Skeletal muscle cell (primary cell): ENCODE measurements around the gene FIBP.
A peak's percentile ranks its signal among the peaks of the same experiment; 100 is the strongest.

Experiments used
- DNase-seq: peaks from one replicate; pipeline ENCODE4 v3.0.0-alpha.2; 2010; ENCODE audit warnings: low read depth
- H3K4me3 ChIP-seq: 2 replicates; pipeline ENCODE4 v1.5.1; 2011; ENCODE audit warnings: low read depth, mild to moderate bottlenecking, control low read depth, low read length, moderate library complexity

Gene FIBP

GRCh38 chr11:65873318-65874156 lies 14.7 kb downstream of the FIBP start:
- peak overlapping the region; percentile 69 for H3K4me3 ChIP-seq
- peak; percentile 74 for DNase-seq

GRCh38 chr11:65872586-65873317 lies 15.5 kb downstream of the FIBP start, which contains the start of gene EFEMP2:
Gene EFEMP2, minus strand, starts transcription at chr11:65872800. Its CDS starts 446 bp downstream, at chr11:65872354.
- H3K4me3 ChIP-seq = peak within 1 kb of the TSS; percentile 69
- no peak for DNase-seq

- peak overlapping the region; percentile 69 for H3K4me3 ChIP-seq
Observed at GRCh38 chr11:65871811-65872548, 16.3 kb downstream of the FIBP start.

GRCh38 chr11:65870706-65871681 lies 17.3 kb downstream of the FIBP start:
- peak overlapping the region; percentile 69 for H3K4me3 ChIP-seq
- no peak for DNase-seq

More at GRCh38 chr11:65871811-65872548, 16.3 kb downstream of the FIBP start:
- DNase-seq = no peak

- no peak overlapping the region for H3K4me3 ChIP-seq
- no peak for DNase-seq
Observed at GRCh38 chr11:65870307-65870658, 18.0 kb downstream of the FIBP start.

GRCh38 chr11:65869643-65870306 lies 18.5 kb downstream of the FIBP start:
- no peak for DNase-seq
- no peak overlapping the region for H3K4me3 ChIP-seq

GRCh38 chr11:65868907-65869306 lies 19.4 kb downstream of the FIBP start:
- no peak for DNase-seq
- H3K4me3 ChIP-seq = no peak overlapping the region

- DNase-seq = no peak
- no peak overlapping the region for H3K4me3 ChIP-seq
Observed at GRCh38 chr11:65868076-65868667, 20.1 kb downstream of the FIBP start.

GRCh38 chr11:65867284-65868071 lies 20.8 kb downstream of the FIBP start:
- DNase-seq = no peak
- no peak overlapping the region for H3K4me3 ChIP-seq

- H3K4me3 ChIP-seq = no peak overlapping the region
- no peak for DNase-seq
Observed at GRCh38 chr11:65866509-65867283, 21.6 kb downstream of the FIBP start.

GRCh38 chr11:65865550-65866172 lies 22.6 kb downstream of the FIBP start:
- H3K4me3 ChIP-seq = no peak overlapping the region
- DNase-seq = no peak

GRCh38 chr11:65864706-65865471 lies 23.4 kb downstream of the FIBP start:
- H3K4me3 ChIP-seq = no peak overlapping the region
- no peak for DNase-seq

GRCh38 chr11:65863889-65864705 lies 24.2 kb downstream of the FIBP start:
- H3K4me3 ChIP-seq = no peak overlapping the region
- DNase-seq = no peak

- no peak overlapping the region for H3K4me3 ChIP-seq
- no peak for DNase-seq
Observed at GRCh38 chr11:65862941-65863888, 25.1 kb downstream of the FIBP start.
